GM21367 (cell line): Measurements from ENCODE around the gene SP100.

Source experiments
- ATAC-seq: cut with Tn5 transposase; IDR thresholded peaks from one replicate; pipeline ENCODE4 v1.9.1; 2021; ENCODE audit not compliant: unreplicated experiment

The SP100 gene

DNA sequence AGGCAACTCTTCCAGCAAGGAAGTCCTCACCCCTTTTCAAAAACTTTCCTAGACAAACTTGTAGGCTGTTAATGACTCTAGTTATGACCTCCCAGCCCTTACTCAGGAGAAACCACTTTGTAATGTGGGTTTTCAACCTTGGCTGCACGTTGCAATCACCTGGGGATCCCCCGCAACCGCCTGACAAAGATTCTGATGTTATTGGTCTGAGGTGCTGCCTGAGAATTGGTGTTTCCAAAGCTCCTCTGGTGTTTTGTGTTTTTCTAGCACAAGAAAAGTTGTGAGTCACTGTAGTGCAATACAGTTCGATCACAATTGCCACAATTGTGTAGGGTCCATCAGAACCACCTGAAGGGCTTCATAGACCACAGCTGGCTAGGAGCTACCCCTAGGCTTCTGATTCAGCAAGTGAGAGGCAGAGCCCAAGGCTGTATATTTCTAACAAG is 121.6 kb downstream of the SP100 start:
- peak; percentile 62 for ATAC-seq

GRCh38 chr2:230540332-230540731 is 124.3 kb downstream of the SP100 start:
- ATAC-seq = no peak

- ATAC-seq = peak; percentile 73
Observed at GRCh38 chr2:230541934-230542380, 126.0 kb downstream of the SP100 start.

DNA sequence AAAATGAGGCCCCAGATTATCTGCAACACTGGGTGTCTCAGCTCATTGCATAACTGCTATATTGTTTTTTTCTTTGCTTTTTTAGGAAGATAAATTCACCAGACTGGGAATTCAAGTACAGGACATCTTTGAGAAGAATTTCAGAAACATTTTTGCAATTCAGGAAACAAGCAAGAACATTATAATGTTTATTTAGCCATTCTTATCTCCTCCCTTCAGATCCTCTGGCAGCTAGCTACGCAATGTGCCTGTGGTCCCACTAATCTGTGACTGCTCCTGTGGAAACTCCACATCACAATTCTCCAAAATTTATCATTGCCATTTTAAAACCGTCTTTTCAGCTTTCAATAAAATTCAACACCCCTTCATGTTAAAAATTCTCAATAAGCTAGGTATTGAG is 126.8 kb downstream of the SP100 start:
- ATAC-seq = no peak

DNA sequence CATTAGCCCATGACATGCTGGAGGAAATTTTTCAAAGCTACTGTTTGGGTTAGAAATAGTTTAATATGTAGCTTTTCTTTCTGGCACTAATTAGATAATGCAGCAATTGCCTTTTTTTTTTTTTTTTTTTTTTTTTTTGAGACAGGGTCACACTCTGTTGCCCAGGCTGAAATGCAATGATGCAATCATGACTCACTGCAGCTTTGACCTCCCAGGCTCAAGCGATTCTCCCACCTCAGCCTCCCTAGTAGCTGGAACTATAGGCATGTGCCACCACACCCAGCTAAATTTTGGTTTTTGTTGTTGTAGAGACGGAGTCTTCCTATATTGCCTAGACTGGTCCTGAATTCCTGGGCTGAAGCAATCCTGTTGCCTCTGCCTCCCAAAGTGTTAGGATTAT is 136.2 kb downstream of the SP100 start:
- ATAC-seq = no peak

GRCh38 chr2:230557065-230557464 is 141.1 kb downstream of the SP100 start:
- ATAC-seq = no peak

DNA sequence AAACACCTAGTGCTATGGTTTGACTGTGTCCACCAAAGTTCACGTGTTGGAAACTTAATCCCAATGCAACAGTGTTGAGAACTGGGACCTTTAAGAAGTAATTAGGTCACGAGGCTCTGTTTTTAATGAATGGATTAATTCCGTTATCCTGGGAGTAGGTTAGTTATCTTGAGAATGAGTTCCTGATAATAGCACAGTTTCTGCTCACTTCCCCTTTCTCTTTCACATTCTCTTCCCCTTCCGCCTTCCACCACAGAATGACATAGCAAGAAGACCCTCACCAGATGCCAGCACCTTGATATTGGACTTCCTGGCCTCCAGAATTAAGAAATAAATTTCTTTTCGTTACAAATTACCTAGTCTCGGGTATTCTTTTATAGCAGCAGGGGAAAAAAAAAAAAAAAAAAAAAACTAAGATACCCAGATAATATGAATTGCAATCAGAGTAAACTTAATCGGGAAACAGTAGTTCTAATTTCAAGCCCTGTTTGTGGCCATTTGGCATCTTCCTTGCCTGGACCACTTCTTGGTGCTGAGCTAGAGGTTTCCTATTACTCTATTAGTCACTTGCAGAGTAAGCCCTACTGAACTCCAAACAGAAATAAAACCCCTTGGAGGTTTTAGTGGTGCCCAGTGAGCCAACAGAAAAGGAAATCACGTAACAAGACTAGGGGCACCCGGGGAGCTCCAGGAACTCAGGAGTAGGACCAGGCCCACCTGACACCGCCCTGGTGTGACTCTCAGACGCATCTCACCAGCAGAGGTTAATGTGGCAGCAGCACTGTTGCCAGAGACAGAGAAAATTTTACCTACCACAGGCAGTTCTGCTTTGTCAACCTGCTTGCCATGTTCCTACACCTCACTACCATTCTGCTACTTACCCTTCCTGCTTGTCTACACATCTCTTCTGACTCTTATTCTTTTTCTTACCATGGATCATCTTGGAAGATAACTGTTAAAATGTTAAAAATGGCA is 149.1 kb downstream of the SP100 start:
- peak; percentile 62 for ATAC-seq

GRCh38 chr2:230569298-230569697 is 153.3 kb downstream of the SP100 start:
- ATAC-seq = no peak

DNA sequence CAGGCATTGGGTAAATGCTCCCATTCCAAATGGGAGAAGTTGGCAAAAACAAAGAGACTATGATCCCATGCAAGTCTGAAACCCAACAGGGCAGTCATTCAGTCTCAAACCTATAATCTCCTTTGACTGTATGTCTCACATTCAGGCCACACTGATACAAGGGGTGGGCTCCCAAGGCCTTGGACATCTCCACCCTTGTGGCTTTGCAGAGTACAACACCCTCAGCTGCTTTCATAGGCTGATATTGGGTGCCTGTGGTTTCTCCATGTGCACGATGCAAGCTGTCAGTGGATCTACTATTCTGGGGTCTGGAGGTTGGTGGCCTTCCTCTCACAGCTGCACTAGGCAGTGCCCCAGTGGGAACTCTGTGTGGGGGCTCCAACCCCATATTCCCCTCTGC is 155.0 kb downstream of the SP100 start:
- ATAC-seq = no peak

- no peak for ATAC-seq
Observed at GRCh38 chr2:230575642-230576324, 159.8 kb downstream of the SP100 start.

DNA sequence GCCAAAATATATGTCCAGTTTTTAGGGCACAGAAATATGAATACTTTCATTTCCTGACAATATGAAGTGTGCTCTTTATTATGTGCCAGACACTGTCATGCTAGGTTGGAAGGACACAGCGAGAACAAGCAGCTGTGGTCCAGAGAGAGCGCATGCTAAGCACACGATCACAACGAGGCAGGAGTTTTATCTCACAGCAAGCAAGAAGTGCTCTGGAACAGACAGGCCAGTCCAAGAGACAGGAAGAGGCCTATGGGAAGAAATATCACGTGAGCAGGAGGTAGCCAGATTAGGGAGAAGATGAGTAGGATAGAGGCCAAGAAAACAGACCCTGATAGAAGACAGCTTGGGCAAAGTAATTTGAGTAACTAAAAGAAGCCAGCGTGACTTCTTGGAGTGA is 161.1 kb downstream of the SP100 start:
- no peak for ATAC-seq

DNA sequence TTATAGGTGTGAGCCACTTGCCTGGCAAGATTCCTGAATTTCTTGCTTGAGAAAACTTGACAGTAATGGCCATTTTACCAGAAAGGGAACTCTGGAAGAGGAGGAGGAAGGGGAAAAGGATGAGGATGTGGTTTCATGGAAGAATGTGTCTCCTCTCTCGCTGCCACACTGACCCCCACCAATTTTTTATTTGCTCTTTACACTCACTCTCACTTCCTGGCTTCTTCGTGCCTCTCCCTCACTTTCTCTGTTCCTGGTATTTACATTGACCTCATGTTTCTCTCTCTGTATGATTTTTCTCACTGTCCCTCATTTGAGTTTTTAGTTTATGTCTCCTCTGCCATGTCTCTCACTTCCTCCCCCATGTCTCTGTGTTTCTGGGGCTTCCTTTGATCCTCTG is 162.1 kb downstream of the SP100 start:
- peak; percentile 45 for ATAC-seq

GRCh38 chr2:230582851-230583283 is 166.9 kb downstream of the SP100 start:
- ATAC-seq = no peak

DNA sequence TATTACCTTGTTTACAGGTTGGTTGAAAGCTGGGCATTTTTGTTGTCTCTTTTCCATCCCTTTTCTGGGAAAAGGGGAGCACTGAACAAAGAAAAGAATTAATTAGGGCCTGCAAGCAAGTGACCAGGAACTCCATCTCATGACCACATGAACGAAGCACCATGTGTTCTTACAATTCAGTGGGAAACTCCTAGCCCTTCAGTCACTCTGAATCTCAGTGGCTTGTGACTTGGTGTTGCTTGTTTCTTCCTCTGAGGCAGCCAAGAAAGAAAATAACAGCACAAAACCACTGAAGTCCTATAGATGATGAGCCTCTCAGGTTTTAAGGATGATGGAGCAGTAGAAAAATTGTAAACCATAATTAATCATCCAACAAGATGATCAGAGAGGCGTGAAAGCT is 167.6 kb downstream of the SP100 start:
- ATAC-seq = no peak

DNA sequence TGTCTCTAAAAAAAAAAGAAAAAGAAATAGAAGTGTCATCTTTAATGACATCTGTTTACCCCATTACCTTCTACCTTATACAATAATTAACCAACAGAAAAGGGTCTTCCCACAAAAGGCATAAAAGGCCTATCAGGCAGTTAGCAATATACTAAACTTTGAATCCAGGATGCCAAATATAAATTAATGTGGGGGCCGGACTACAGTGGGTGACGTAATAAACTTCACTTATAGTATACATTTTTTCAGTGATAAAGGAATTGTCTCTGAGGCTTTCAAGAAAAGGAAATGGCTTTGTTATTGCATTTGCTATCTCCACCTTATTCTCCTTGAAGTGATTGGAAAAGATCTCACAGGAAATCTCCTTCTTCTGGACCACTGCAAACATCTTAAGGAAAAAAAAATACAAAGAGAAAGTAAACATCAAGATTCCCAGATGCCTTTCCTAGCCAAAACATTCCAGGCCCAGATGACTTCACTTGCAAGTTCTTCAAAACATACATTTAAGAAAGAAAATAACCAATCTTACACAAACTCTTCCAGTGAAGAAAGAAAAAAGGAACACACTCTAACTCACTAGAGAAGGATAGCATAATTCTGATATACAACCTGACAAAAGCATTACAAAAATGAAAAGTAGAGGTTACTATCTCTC is 170.5 kb downstream of the SP100 start:
- ATAC-seq = no peak

- ATAC-seq = peak; percentile 3
Observed at GRCh38 chr2:230589025-230589424, 173.0 kb downstream of the SP100 start.

DNA sequence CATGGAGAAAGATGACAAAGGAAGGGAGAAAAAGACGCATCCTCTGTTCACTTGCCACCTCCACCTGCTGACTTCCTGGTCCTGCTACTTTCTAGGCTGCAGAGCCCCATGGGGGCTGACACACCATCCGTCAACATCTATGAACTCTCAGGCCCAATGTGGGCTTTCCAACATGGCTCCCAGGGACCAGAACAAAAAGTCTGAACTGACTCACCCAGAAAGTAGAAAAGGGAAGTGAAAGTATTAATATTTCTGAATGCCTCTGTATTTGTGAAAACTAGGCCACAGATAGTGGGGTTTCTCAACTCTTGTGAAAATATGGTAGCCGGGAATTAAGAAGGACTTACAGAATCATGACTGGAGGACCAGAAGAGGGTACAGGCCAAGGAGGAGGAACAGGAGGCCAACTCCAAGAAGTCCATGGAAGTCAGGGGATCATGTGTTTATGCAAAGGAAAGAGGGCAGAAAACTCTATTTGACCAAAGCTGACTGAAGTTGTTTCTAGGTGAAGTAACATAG is 173.6 kb downstream of the SP100 start:
- peak; percentile 88 for ATAC-seq

- ATAC-seq = no peak
Observed at GRCh38 chr2:230590333-230590732, 174.3 kb downstream of the SP100 start.

DNA sequence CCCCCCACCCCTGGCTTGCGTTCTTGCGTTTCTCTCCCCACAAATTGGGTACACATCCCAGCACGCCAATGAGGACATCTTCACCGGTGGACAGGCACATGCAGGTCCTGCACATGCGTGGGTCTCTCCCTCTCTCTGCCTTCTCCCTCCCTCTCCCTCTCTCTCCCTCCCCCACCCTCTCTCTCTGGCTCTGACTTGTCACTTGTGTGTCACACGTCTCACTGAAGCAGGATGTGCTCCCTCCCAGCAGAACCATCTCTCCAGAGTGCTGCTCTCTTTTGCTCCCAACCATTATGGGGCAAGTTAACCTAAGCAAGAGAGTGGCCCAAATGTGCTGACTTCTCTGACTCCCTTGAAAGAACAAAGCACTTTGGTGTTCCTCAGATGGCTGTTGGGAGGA is 175.8 kb downstream of the SP100 start:
- ATAC-seq = no peak

DNA sequence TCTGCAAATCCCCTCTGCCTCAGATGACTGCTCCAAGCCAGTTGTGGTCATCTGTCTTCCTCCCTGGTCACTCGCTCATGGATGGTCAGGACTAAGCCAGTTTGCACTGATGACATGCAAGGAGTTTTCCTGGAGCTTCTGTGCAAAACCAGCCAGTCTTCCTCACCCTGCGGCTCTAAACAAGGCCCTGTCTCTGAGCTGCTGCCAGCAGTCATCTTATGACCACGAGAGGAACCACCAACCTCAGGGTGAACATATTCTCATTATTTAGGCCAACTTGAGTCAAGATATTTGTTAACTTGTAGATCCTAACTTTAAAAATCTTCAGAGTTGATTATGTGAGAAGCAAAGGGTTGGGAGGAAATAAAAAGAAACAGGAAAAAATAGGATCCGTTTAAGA is 176.8 kb downstream of the SP100 start:
- no peak for ATAC-seq
